ENCODE results near the gene ERCC6L2.

DNA sequence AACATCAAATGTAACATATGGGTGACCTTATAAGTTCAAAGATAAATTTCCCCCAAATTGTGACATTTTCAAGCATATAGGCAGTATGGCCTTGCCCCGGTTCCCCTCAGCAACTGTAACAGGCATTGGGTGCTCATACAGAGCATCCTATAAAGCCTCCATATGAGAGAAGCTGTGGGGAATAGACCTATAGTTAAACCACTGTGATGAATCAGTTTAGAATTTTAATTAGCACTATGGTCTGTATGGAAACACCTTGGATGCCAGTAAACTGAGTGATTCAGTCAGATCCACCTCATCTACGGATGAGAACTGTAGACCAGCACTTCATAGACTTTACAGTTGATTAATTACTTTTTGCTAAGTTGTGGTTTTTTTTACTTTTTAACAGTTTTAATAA, 79.4 kb downstream of the ERCC6L2 start:
- TF ChIP-seq POLR2AphosphoS5 (IDR thresholded peaks at IDR 0.05) (no peak), REST (IDR thresholded peaks at IDR 0.05; ENCODE audit: borderline replicate concordance) (no peak)
- TF ChIP-seq, protein P1, sequence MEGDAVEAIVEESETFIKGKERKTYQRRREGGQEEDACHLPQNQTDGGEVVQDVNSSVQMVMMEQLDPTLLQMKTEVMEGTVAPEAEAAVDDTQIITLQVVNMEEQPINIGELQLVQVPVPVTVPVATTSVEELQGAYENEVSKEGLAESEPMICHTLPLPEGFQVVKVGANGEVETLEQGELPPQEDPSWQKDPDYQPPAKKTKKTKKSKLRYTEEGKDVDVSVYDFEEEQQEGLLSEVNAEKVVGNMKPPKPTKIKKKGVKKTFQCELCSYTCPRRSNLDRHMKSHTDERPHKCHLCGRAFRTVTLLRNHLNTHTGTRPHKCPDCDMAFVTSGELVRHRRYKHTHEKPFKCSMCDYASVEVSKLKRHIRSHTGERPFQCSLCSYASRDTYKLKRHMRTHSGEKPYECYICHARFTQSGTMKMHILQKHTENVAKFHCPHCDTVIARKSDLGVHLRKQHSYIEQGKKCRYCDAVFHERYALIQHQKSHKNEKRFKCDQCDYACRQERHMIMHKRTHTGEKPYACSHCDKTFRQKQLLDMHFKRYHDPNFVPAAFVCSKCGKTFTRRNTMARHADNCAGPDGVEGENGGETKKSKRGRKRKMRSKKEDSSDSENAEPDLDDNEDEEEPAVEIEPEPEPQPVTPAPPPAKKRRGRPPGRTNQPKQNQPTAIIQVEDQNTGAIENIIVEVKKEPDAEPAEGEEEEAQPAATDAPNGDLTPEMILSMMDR (IDR thresholded peaks at IDR 0.05; ENCODE audit: poor library complexity, severe bottlenecking), result no peak

Data from neural cell (in vitro differentiated cells).